Right lobe of liver (tissue), 6 donors: ENCODE data around the gene TOGARAM2. TPM values are rescaled to one million over a fixed set of nuclear protein-coding genes. Genes with fewer than 3 reads are reported as not detected.

ENCODE experiments used
- ATAC-seq, 4 donors: fragments of 200-7000 bp; cut with Tn5 transposase; one replicate each; pipeline ENCODE4 v1.9.1; 2020; ENCODE audit warnings: mild to moderate bottlenecking in 4 of 4, moderate library complexity in 4 of 4
- DNase-seq, 3 donors: peaks; one replicate each; pipeline ENCODE4 v3.0.0-alpha.2; 2020
- H3K27ac ChIP-seq, 3 donors: fragments of 200-600 bp; one replicate each; pipeline ENCODE4 v1.8.0; 2022
- H3K27me3 ChIP-seq, 2 donors: fragments of 200-600 bp; one replicate each; pipeline ENCODE4 v1.8.0; 2022
- H3K36me3 ChIP-seq, 4 donors: fragments of 200-600 bp; sonication (generic) in 1 of 4; one replicate each; pipeline versions ENCODE4 v1.5.1 to v1.8.0; 2017 to 2022; ENCODE audit warnings: control low read depth in 1 of 4
- H3K4me1 ChIP-seq, 4 donors: fragments of 200-600 bp; sonication (generic) in 1 of 4; one replicate each; pipeline versions ENCODE4 v1.5.1 to v1.8.0; 2017 to 2022; ENCODE audit warnings: control low read depth in 1 of 4
- H3K4me3 ChIP-seq, 3 donors: fragments of 200-600 bp; one replicate each; pipeline ENCODE4 v1.8.0; 2022
- H3K9me3 ChIP-seq, 4 donors: fragments of 200-600 bp; sonication (generic) in 1 of 4; one replicate each; pipeline versions ENCODE4 v1.5.1 to v1.8.0; 2017 to 2022; ENCODE audit warnings: control low read depth in 1 of 4
- POLR2A ChIP-seq: fragments of 450-650 bp; IDR thresholded peaks from one replicate; pipeline ENCODE4 v1.6.1; 2017; ENCODE audit warnings: antibody characterized with exemption, mild to moderate bottlenecking
- WGBS: methylation state at CpG from one replicate; pipeline ENCODE4 v1.1.6; 2018; ENCODE audit warnings: low coverage, low lambda C conversion rate; ENCODE audit not compliant: insufficient coverage; ENCODE audit errors: missing lambda C conversion rate; 5-methylcytosine and 5-hydroxymethylcytosine counted together
- intact Hi-C, 2 donors: fragments of 100-400 bp; cut with DNase I; formaldehyde crosslinking; loops; one replicate each; pipeline versions ENCODE4 v1.11.2 to v1.14.1; 2022
- total RNA-seq, 6 experiments: library from RNA; depleted of rRNA in 2 of 6; stranded (reverse); fragments of >200 nt in 2 of 6; fragmentation: NEBNext Ultra II Directional in 3 of 6; extraction: Animal tissue kit (Norgen Biotek cat#: 25700) in 3 of 6; gene quantifications; one replicate each; pipeline versions ENCODE4 v1.1.0 to v1.2.4, GENCODE V29; 2016 to 2023
- TF ChIP-seq, protein P1 (sequence below), 4 donors: fragments of 200-600 bp in 3 of 4; fragments of 450-650 bp in 1 of 4; IDR thresholded peaks; one replicate each; pipeline versions ENCODE4 v1.5.1 to v1.8.0; 2016 to 2022; ENCODE audit warnings: antibody characterized with exemption in 4 of 4, mild to moderate bottlenecking in 2 of 4
- donor health status: DM: no; HTN: yes; CAD: no.
- donor health status: DM: no; HTN: no; CAD: no.
- donor health status: DM: no; HTN: no; CAD: no.
- donor health status: DM: no; HTN: yes; CAD: no.
- donor health status: DM: no; HTN: yes; CAD: no.

Gene TOGARAM2
- total RNA-seq, 6 experiments from 2014 or later = 0.06 to 0.37 (median 0.14) TPM; not detected in 1

DNA sequence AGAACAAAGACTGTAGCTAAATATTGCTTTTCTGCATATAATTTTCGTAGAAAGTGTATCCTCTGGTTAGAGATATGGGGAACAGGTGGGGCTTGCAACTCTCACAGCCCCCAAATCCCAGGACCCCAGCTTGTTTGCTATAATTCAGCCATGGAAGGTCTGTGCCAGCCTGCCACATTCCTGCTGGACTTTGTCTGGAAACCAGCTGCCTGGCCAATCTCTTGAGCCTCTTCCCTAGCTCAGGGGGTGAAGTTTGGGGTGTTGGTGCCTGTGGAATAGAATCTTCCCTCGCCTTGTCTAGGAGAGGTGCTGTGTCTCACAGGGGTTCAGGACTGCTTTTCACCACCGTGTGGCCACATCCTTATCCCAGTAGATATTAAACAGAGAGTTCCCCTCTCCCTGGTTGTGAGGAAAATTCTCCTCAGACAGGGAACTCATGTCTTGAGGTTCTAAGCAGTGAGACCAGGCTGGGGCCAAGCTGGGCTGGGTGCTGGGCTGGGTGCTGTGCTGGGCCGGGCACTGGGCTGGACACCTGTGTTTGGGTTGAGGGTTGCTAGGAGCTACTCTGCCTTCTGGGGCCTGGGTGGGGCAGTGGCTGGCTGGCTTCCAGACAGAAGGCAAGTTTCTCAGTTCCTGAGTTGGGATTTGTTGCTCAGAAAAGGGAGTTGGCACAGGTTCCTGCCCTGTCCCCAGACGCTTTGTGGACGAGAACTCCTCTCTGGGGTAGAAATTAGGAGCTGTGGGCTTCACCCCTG is 12.3 kb downstream of the TOGARAM2 start:
- H3K4me3 ChIP-seq = no peak overlapping the region
- H3K27ac ChIP-seq = no peak overlapping the region
- WGBS = 46% methylated on average over 4 of the region's 6 CpGs
- no peak for ATAC-seq
- H3K36me3 ChIP-seq = no peaks in the 10 kb centered on the region
- H3K4me1 ChIP-seq = no peaks in the 10 kb centered on the region
- no peaks in the 10 kb centered on the region for H3K27me3 ChIP-seq
- no peaks in the 10 kb centered on the region for H3K9me3 ChIP-seq
- no peak for DNase-seq
- intact Hi-C loops = no loop called here
- TF ChIP-seq POLR2A = no peak
- TF ChIP-seq, protein P1, sequence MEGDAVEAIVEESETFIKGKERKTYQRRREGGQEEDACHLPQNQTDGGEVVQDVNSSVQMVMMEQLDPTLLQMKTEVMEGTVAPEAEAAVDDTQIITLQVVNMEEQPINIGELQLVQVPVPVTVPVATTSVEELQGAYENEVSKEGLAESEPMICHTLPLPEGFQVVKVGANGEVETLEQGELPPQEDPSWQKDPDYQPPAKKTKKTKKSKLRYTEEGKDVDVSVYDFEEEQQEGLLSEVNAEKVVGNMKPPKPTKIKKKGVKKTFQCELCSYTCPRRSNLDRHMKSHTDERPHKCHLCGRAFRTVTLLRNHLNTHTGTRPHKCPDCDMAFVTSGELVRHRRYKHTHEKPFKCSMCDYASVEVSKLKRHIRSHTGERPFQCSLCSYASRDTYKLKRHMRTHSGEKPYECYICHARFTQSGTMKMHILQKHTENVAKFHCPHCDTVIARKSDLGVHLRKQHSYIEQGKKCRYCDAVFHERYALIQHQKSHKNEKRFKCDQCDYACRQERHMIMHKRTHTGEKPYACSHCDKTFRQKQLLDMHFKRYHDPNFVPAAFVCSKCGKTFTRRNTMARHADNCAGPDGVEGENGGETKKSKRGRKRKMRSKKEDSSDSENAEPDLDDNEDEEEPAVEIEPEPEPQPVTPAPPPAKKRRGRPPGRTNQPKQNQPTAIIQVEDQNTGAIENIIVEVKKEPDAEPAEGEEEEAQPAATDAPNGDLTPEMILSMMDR (IDR thresholded peaks at IDR 0.05) = no peak

- Histone ChIP-seq H3K9me3 (no peaks in the 10 kb centered on the region), H3K36me3 (no peaks in the 10 kb centered on the region), H3K4me1 (no peaks in the 10 kb centered on the region), H3K27me3 (no peaks in the 10 kb centered on the region), H3K4me3 (no peak overlapping the region), H3K27ac (no peak overlapping the region)
- intact Hi-C loops = no loop called here
- WGBS = 77% methylated on average over 3 of the region's 10 CpGs
- ATAC-seq (no peak), DNase-seq (peak in 1 of 3 donors; percentile 31)
- TF ChIP-seq, protein P1 (IDR thresholded peaks at IDR 0.05) = no peak
- no peak for TF ChIP-seq POLR2A
Measured at GRCh38 chr2:28994074-28994473, 13.0 kb downstream of the TOGARAM2 start.

DNA sequence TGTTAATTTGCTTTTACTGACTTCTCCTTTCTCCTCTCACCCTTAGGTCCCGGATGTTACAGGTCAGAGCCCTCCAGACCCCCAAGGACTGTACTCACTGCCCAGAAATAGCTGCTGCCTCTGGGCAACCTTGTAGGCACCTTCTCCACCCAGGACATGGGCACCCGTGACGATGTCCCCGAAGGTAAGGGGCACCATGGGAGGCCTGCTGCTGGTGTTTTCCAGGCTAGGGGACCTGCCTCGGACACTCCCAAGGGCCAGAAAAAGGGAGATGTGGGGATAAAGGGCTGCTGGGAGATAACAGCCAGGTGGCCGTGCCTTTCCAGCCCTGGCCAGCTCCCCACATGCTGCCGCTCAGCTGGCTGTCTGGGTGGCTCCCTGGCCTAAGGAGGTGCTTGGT is 13.6 kb downstream of the TOGARAM2 start:
- Histone ChIP-seq H3K27ac (no peak overlapping the region), H3K4me1 (no peaks in the 10 kb centered on the region), H3K36me3 (no peaks in the 10 kb centered on the region), H3K4me3 (no peak overlapping the region), H3K27me3 (no peaks in the 10 kb centered on the region), H3K9me3 (no peaks in the 10 kb centered on the region)
- DNase-seq (peak in 1 of 3 donors; percentile 27), ATAC-seq (no peak)
- 70% methylated on average over 5 of the region's 7 CpGs for WGBS
- TF ChIP-seq, protein P1 (IDR thresholded peaks at IDR 0.05) = no peak
- TF ChIP-seq POLR2A = no peak
- intact Hi-C loops = no loop called here

- no peak for TF ChIP-seq POLR2A
- TF ChIP-seq, protein P1 (IDR thresholded peaks at IDR 0.05) = no peak
Measured at GRCh38 chr2:28995765-28996750, 15.0 kb downstream of the TOGARAM2 start.

More at GRCh38 chr2:28995765-28996750, 15.0 kb downstream of the TOGARAM2 start:
- ATAC-seq = no peak
- H3K4me3 ChIP-seq = no peak overlapping the region
- no peaks in the 10 kb centered on the region for H3K36me3 ChIP-seq
- intact Hi-C loops = no loop called here
- no peaks in the 10 kb centered on the region for H3K9me3 ChIP-seq
- H3K27me3 ChIP-seq = no peaks in the 10 kb centered on the region
- no peaks in the 10 kb centered on the region for H3K4me1 ChIP-seq
- no peak overlapping the region for H3K27ac ChIP-seq
- WGBS = 69% methylated on average over 6 of the region's 6 CpGs
- DNase-seq = peak in 1 of 3 donors; percentile 37
